Spleen (tissue), 7 donors: ENCODE measurements around the gene PRR5L.

Experiments used
- POLR2AphosphoS5 ChIP-seq, 3 donors: sonication (generic); formaldehyde crosslinking; IDR thresholded peaks; one replicate each; pipeline ENCODE4 v1.5.1; 2017; ENCODE audit warnings: antibody characterized with exemption in 3 of 3
- TF ChIP-seq, protein P1 (sequence below), 11 experiments: fragments of 200-600 bp in 7 of 11; fragments of 450-650 bp in 4 of 11; sonication (generic) in 4 of 11; IDR thresholded peaks in 8 of 11; conservative IDR thresholded peaks in 3 of 11; 1 replicate in 7 of 11; 2 replicates in 4 of 11; pipeline versions ENCODE4 v1.4.0 to v1.8.0; 2016 to 2021; ENCODE audit warnings: antibody characterized with exemption in 11 of 11, inconsistent platforms in 4 of 11, mild to moderate bottlenecking in 1 of 11
- donor health status: DM: no; HTN: no; CAD: no; lungs with moderate emphysema.
- donor health status: DM: no; HTN: no; CAD: no.
- donor health status: DM: no; HTN: no; CAD: no.

DNA sequence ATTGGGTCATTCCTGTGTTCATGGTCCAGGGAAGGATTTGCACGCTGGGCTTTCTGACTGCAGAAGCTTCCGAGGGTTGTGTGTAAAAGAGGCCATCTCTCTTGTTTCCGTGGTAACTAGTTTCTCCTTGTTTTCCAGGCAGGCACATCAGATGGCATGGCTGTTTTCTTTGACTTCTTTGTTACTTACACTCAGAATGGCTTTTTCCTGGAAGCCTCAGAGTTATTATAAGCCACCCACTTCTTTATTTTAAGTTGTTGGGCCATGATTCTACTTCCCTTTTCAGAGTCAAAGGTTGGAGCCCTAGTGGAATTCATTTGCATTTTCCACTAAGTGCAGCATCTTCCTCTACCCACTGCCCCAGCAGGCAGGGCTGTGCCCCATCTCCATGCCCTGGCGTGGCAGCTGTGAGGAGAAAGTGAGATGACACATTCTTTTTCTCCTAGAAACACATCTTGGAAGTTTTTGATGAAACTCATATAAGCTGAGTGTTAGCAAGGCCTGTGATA lies 94.9 kb downstream of the PRR5L start:
- TF ChIP-seq, protein P1, sequence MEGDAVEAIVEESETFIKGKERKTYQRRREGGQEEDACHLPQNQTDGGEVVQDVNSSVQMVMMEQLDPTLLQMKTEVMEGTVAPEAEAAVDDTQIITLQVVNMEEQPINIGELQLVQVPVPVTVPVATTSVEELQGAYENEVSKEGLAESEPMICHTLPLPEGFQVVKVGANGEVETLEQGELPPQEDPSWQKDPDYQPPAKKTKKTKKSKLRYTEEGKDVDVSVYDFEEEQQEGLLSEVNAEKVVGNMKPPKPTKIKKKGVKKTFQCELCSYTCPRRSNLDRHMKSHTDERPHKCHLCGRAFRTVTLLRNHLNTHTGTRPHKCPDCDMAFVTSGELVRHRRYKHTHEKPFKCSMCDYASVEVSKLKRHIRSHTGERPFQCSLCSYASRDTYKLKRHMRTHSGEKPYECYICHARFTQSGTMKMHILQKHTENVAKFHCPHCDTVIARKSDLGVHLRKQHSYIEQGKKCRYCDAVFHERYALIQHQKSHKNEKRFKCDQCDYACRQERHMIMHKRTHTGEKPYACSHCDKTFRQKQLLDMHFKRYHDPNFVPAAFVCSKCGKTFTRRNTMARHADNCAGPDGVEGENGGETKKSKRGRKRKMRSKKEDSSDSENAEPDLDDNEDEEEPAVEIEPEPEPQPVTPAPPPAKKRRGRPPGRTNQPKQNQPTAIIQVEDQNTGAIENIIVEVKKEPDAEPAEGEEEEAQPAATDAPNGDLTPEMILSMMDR (IDR thresholded peaks at IDR 0.05 in 8 of 11, conservative IDR thresholded peaks at IDR 0.05 in 3 of 11): peak in 6 of 11 experiments; percentile 14 to 46 (median 24)
- peak in 1 of 3 donors; percentile 19 for TF ChIP-seq POLR2AphosphoS5 (IDR thresholded peaks at IDR 0.05)
